ENCODE measurements around the gene ZDHHC14.

GRCh38 chr6:157666729-157667128 is 285.7 kb downstream of the ZDHHC14 start:
- TF ChIP-seq NR3C1 (IDR thresholded peaks at IDR 0.05) (no peak), POLR2A (IDR thresholded peaks at IDR 0.05; ENCODE audit: low read length) (no peak), HDAC2 (IDR thresholded peaks at IDR 0.05) (no peak), RNF2 (IDR thresholded peaks at IDR 0.05; ENCODE audit: borderline replicate concordance, low read depth) (no peak), RCOR1 (IDR thresholded peaks at IDR 0.05; ENCODE audit: low read depth, low read length) (no peak)
- TF ChIP-seq, protein P1, sequence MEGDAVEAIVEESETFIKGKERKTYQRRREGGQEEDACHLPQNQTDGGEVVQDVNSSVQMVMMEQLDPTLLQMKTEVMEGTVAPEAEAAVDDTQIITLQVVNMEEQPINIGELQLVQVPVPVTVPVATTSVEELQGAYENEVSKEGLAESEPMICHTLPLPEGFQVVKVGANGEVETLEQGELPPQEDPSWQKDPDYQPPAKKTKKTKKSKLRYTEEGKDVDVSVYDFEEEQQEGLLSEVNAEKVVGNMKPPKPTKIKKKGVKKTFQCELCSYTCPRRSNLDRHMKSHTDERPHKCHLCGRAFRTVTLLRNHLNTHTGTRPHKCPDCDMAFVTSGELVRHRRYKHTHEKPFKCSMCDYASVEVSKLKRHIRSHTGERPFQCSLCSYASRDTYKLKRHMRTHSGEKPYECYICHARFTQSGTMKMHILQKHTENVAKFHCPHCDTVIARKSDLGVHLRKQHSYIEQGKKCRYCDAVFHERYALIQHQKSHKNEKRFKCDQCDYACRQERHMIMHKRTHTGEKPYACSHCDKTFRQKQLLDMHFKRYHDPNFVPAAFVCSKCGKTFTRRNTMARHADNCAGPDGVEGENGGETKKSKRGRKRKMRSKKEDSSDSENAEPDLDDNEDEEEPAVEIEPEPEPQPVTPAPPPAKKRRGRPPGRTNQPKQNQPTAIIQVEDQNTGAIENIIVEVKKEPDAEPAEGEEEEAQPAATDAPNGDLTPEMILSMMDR (IDR thresholded peaks at IDR 0.05): no peak

All from A549 (cell line).